ENCODE results near the gene ZNF74. TPM values are rescaled to one million over a fixed set of nuclear protein-coding genes. Genes with fewer than 3 reads are reported as not detected.

The ZNF74 gene
- total RNA-seq, 1 donor from 2014 or later: 19.4 TPM

DNA sequence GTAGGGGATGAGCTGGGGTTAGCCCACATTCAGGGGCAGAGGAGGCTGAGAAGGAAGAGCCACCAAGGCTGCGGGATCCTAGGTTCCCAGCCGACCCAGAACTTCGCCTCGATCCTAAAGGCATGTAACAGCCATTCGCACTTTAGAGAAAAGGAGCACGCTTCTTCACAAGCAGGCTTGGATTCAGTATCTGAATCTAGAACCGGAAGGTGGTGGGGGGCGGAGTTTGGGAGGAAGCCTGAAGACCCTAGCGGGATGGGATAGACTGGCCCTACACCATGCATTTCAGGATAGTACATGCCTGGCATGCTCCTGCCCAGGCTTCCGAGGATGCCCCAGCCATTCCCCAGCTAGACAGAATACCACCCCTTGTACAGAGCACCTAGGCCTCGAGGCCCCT, 39.2 kb downstream of the ZNF74 start:
- H3K27me3 ChIP-seq: peaks cover 100% of the 10 kb centered on the region
- no peaks in the 10 kb centered on the region for H3K4me1 ChIP-seq
- Mint-ChIP-seq H3K4me3 (no peak overlapping the region), H3K4me1 (peaks cover 22% of the 10 kb centered on the region), H3K9me3 (peaks cover 2% of the 10 kb centered on the region), H3K27ac (no peak overlapping the region), H3K27me3 (ENCODE audit: insufficient read depth, low read depth) (peaks cover 48% of the 10 kb centered on the region), H3K36me3 (peaks cover 5% of the 10 kb centered on the region)
- no peaks in the 10 kb centered on the region for H3K9me3 ChIP-seq (ENCODE audit: low read depth)
- no peak for TF ChIP-seq EZH2 (IDR thresholded peaks at IDR 0.05)
- TF ChIP-seq EZH2phosphoT487 (IDR thresholded peaks at IDR 0.05): no peak
- TF ChIP-seq, protein P1, sequence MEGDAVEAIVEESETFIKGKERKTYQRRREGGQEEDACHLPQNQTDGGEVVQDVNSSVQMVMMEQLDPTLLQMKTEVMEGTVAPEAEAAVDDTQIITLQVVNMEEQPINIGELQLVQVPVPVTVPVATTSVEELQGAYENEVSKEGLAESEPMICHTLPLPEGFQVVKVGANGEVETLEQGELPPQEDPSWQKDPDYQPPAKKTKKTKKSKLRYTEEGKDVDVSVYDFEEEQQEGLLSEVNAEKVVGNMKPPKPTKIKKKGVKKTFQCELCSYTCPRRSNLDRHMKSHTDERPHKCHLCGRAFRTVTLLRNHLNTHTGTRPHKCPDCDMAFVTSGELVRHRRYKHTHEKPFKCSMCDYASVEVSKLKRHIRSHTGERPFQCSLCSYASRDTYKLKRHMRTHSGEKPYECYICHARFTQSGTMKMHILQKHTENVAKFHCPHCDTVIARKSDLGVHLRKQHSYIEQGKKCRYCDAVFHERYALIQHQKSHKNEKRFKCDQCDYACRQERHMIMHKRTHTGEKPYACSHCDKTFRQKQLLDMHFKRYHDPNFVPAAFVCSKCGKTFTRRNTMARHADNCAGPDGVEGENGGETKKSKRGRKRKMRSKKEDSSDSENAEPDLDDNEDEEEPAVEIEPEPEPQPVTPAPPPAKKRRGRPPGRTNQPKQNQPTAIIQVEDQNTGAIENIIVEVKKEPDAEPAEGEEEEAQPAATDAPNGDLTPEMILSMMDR (IDR thresholded peaks at IDR 0.05): no peak
- no peaks in the 10 kb centered on the region for H3K79me2 ChIP-seq (ENCODE audit: low read depth)
- DNase-seq (ENCODE audit: low spot score): no peak
- H3K36me3 ChIP-seq: no peaks in the 10 kb centered on the region
- no peak overlapping the region for H3K4me3 ChIP-seq
- H2AFZ ChIP-seq (replicated peaks): no peak overlapping the region
- no peak overlapping the region for H3K27ac ChIP-seq
- H3K4me2 ChIP-seq: no peak overlapping the region
- H3F3A ChIP-seq (ENCODE audit: low read depth): peaks cover 13% of the 10 kb centered on the region
- H4K20me1 ChIP-seq (ENCODE audit: low read depth): peaks cover 90% of the 10 kb centered on the region
- H3K9ac ChIP-seq: no peak overlapping the region

- no peak overlapping the region for H3K4me2 ChIP-seq
- Mint-ChIP-seq H3K27me3 (ENCODE audit: insufficient read depth, low read depth) (peaks cover 44% of the 10 kb centered on the region), H3K27ac (no peak overlapping the region), H3K9me3 (peaks cover 2% of the 10 kb centered on the region), H3K36me3 (peaks cover 5% of the 10 kb centered on the region), H3K4me3 (no peak overlapping the region), H3K4me1 (peaks cover 26% of the 10 kb centered on the region)
- H3K4me3 ChIP-seq: no peak overlapping the region
- no peaks in the 10 kb centered on the region for H3K9me3 ChIP-seq (ENCODE audit: low read depth)
- peaks cover 18% of the 10 kb centered on the region for H3F3A ChIP-seq (ENCODE audit: low read depth)
- no peak overlapping the region for H3K27ac ChIP-seq
- H3K9ac ChIP-seq: no peak overlapping the region
- H2AFZ ChIP-seq (replicated peaks): no peak overlapping the region
- peaks cover 100% of the 10 kb centered on the region for H3K27me3 ChIP-seq
- H3K4me1 ChIP-seq: no peaks in the 10 kb centered on the region
- H4K20me1 ChIP-seq (ENCODE audit: low read depth): peaks cover 91% of the 10 kb centered on the region
- H3K36me3 ChIP-seq: no peaks in the 10 kb centered on the region
- TF ChIP-seq EZH2 (IDR thresholded peaks at IDR 0.05) (no peak), EZH2phosphoT487 (IDR thresholded peaks at IDR 0.05) (no peak)
- TF ChIP-seq, protein P1 (IDR thresholded peaks at IDR 0.05): no peak
- H3K79me2 ChIP-seq (ENCODE audit: low read depth): no peaks in the 10 kb centered on the region
- DNase-seq (ENCODE audit: low spot score): no peak
Observed at GRCh38 chr22:20433686-20434241, 39.8 kb downstream of the ZNF74 start.

GRCh38 chr22:20434264-20434751, 40.4 kb downstream of the ZNF74 start:
- Histone ChIP-seq H3K4me2 (no peak overlapping the region), H3K79me2 (ENCODE audit: low read depth) (no peaks in the 10 kb centered on the region), H3K36me3 (no peaks in the 10 kb centered on the region), H3K27me3 (peaks cover 100% of the 10 kb centered on the region), H4K20me1 (ENCODE audit: low read depth) (peaks cover 90% of the 10 kb centered on the region), H3F3A (ENCODE audit: low read depth) (peaks cover 20% of the 10 kb centered on the region), H3K4me1 (no peaks in the 10 kb centered on the region), H3K9ac (no peak overlapping the region), H2AFZ (replicated peaks) (no peak overlapping the region), H3K4me3 (no peak overlapping the region), H3K9me3 (ENCODE audit: low read depth) (no peaks in the 10 kb centered on the region), H3K27ac (no peak overlapping the region)
- no peak for DNase-seq (ENCODE audit: low spot score)
- Mint-ChIP-seq H3K27me3 (ENCODE audit: insufficient read depth, low read depth) (peaks cover 40% of the 10 kb centered on the region), H3K27ac (no peak overlapping the region), H3K9me3 (no peaks in the 10 kb centered on the region), H3K4me1 (peaks cover 23% of the 10 kb centered on the region), H3K4me3 (no peak overlapping the region), H3K36me3 (peaks cover 2% of the 10 kb centered on the region)
- TF ChIP-seq, protein P1 (IDR thresholded peaks at IDR 0.05): no peak
- TF ChIP-seq EZH2phosphoT487 (IDR thresholded peaks at IDR 0.05) (no peak), EZH2 (IDR thresholded peaks at IDR 0.05) (no peak)

All from neural progenitor cell (in vitro differentiated cells).